KMS-11 (cell line): ENCODE results near the gene BACH1.
A peak's percentile ranks its signal among the peaks of the same experiment; 100 is the strongest.

Experiments
- H2AFZ ChIP-seq: fragments of 200-600 bp; sonication (generic); 2 replicates; pipeline ENCODE4 v1.6.1; 2016; ENCODE audit warnings: antibody characterized with exemption, mixed run types, low read depth
- H3K27ac ChIP-seq: fragments of 200-600 bp; sonication (generic); 2 replicates; pipeline ENCODE4 v1.6.1; 2016; ENCODE audit warnings: mild to moderate bottlenecking, mixed run types
- H3K27me3 ChIP-seq: fragments of 200-600 bp; sonication (generic); 2 replicates; pipeline ENCODE4 v1.6.1; 2017; ENCODE audit warnings: mild to moderate bottlenecking, low read depth, mixed run types, moderate library complexity; ENCODE audit not compliant: insufficient read depth
- H3K36me3 ChIP-seq: fragments of 200-600 bp; sonication (generic); 2 replicates; pipeline ENCODE4 v1.6.1; 2017; ENCODE audit warnings: mild to moderate bottlenecking, mixed run types; ENCODE audit not compliant: insufficient read depth
- H3K4me1 ChIP-seq: fragments of 200-600 bp; sonication (generic); 2 replicates; pipeline ENCODE4 v1.6.1; 2016; ENCODE audit warnings: mild to moderate bottlenecking, low read depth, mixed run types; ENCODE audit not compliant: poor library complexity, severe bottlenecking
- H3K4me2 ChIP-seq: fragments of 200-600 bp; sonication (generic); 2 replicates; pipeline ENCODE4 v1.7.0; 2016; ENCODE audit warnings: mild to moderate bottlenecking, mixed run types
- H3K4me3 ChIP-seq: fragments of 200-600 bp; sonication (generic); IDR thresholded peaks from 2 replicates; pipeline ENCODE4 v1.6.1; 2017; ENCODE audit warnings: low read depth, low read length, mixed read lengths; ENCODE audit not compliant: insufficient read depth
- H3K79me2 ChIP-seq: fragments of 200-600 bp; sonication (generic); 2 replicates; pipeline ENCODE4 v1.6.1; 2016; ENCODE audit warnings: low read depth, mixed run types; ENCODE audit not compliant: insufficient read depth
- H3K9ac ChIP-seq: fragments of 200-600 bp; sonication (generic); 2 replicates; pipeline ENCODE4 v1.6.1; 2016; ENCODE audit warnings: mild to moderate bottlenecking, mixed run types
- H4K20me1 ChIP-seq: fragments of 200-600 bp; sonication (generic); 2 replicates; pipeline ENCODE4 v1.6.1; 2016; ENCODE audit warnings: mild to moderate bottlenecking, mixed run types; ENCODE audit not compliant: insufficient read depth
- CTCF ChIP-seq: fragments of 200-600 bp; sonication (generic); conservative IDR thresholded peaks from 2 replicates; pipeline ENCODE4 v1.6.1; 2017; ENCODE audit warnings: low read depth, mild to moderate bottlenecking, antibody characterized with exemption, low read length, moderate library complexity, mixed read lengths

The BACH1 gene

GRCh38 chr21:29321932-29322928 is 23.5 kb downstream of the BACH1 start:
- Histone ChIP-seq H3K36me3 (no peaks in the 10 kb centered on the region), H3K27ac (no peak overlapping the region), H4K20me1 (peaks cover 16% of the 10 kb centered on the region), H3K79me2 (peaks cover 82% of the 10 kb centered on the region), H3K4me2 (no peak overlapping the region), H2AFZ (no peak overlapping the region), H3K4me3 (no peak overlapping the region), H3K4me1 (peaks cover 55% of the 10 kb centered on the region), H3K27me3 (no peaks in the 10 kb centered on the region), H3K9ac (no peak overlapping the region)
- no peak for TF ChIP-seq CTCF

- no peak overlapping the region for H3K4me2 ChIP-seq
- H3K36me3 ChIP-seq: no peaks in the 10 kb centered on the region
Observed at GRCh38 chr21:29323189-29323588, 24.5 kb downstream of the BACH1 start.

DNA sequence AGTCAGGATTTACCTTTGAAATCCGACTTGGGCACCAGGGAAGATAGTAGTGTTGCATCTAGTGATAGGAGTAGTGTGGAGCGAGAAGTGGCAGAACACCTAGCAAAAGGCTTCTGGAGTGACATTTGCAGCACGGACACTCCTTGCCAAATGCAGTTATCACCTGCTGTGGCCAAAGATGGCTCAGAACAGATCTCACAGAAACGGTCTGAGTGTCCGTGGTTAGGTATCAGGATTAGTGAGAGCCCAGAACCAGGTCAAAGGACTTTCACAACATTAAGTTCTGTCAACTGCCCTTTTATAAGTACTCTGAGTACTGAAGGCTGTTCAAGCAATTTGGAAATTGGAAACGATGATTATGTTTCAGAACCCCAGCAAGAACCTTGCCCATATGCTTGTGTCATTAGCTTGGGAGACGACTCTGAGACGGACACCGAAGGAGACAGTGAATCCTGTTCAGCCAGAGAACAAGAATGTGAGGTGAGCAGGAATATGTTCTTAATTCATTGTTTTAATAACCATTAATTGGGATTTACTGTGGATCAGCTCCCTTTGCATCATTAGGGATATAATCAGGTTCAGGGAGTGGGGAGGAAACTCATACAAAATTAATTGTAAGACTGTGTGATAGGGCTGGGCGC is 28.3 kb downstream of the BACH1 start:
- Histone ChIP-seq H3K9ac (no peak overlapping the region), H3K27me3 (no peaks in the 10 kb centered on the region), H3K79me2 (peaks cover 37% of the 10 kb centered on the region), H3K4me1 (peaks cover 33% of the 10 kb centered on the region), H3K4me3 (no peak overlapping the region), H3K4me2 (peak overlapping the region; percentile 12; the same call in 1 of the 2 replicates), H3K27ac (no peak overlapping the region; the same call in 1 of the 2 replicates), H4K20me1 (no peaks in the 10 kb centered on the region; the same call in 1 of the 2 replicates), H3K36me3 (no peaks in the 10 kb centered on the region; the same call in 1 of the 2 replicates), H2AFZ (no peak overlapping the region)
- TF ChIP-seq CTCF: no peak

More at GRCh38 chr21:29323189-29323588, 24.5 kb downstream of the BACH1 start:
- Histone ChIP-seq H3K79me2 (peaks cover 75% of the 10 kb centered on the region), H3K9ac (no peak overlapping the region), H4K20me1 (peaks cover 10% of the 10 kb centered on the region), H3K4me1 (peaks cover 47% of the 10 kb centered on the region), H2AFZ (no peak overlapping the region), H3K4me3 (no peak overlapping the region), H3K27ac (no peak overlapping the region), H3K27me3 (no peaks in the 10 kb centered on the region)
- TF ChIP-seq CTCF: no peak

DNA sequence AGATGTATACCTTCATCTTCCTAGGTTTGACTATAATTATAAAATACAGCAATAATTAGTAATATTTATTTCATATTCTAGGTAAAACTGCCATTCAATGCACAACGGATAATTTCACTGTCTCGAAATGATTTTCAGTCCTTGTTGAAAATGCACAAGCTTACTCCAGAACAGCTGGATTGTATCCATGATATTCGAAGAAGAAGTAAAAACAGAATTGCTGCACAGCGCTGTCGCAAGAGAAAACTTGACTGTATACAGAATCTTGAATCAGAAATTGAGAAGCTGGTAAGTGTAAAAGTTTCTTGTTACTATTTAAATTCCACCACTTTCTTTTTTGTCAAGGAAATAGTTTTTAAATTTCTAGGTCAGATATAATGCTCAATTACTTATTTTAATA is 30.7 kb downstream of the BACH1 start:
- H3K27me3 ChIP-seq: no peaks in the 10 kb centered on the region
- H2AFZ ChIP-seq: no peak overlapping the region
- no peak for TF ChIP-seq CTCF
- no peaks in the 10 kb centered on the region; the same call in 1 of the 2 replicates for H4K20me1 ChIP-seq
- H3K79me2 ChIP-seq: peaks cover 33% of the 10 kb centered on the region
- H3K9ac ChIP-seq: no peak overlapping the region
- H3K4me3 ChIP-seq: no peak overlapping the region
- H3K27ac ChIP-seq: no peak overlapping the region
- no peak overlapping the region for H3K4me2 ChIP-seq
- H3K36me3 ChIP-seq: no peaks in the 10 kb centered on the region; the same call in 1 of the 2 replicates
- H3K4me1 ChIP-seq: peaks cover 30% of the 10 kb centered on the region
